ES-I3 (cell line): Measurements from ENCODE around the gene UBE2U.

Experiments
- H3K36me3 ChIP-seq: 2 replicates; pipeline ENCODE4 v1.6.1; 2013; ENCODE audit warnings: mild to moderate bottlenecking, low read length, control low read depth, moderate library complexity; ENCODE audit not compliant: insufficient read depth
- H3K4me1 ChIP-seq: 2 replicates; pipeline ENCODE4 v1.6.1; 2013; ENCODE audit warnings: mild to moderate bottlenecking, control low read depth, low read length; ENCODE audit not compliant: insufficient read depth
- H3K9ac ChIP-seq: 2 replicates; pipeline ENCODE4 v1.6.1; 2013; ENCODE audit warnings: low read depth, mild to moderate bottlenecking, low read length, moderate library complexity
- H3K9me3 ChIP-seq: 2 replicates; pipeline ENCODE4 v1.6.1; 2013; ENCODE audit warnings: mild to moderate bottlenecking, low read length, moderate library complexity; ENCODE audit not compliant: control insufficient read depth, insufficient read depth

UBE2U gene, protein sequence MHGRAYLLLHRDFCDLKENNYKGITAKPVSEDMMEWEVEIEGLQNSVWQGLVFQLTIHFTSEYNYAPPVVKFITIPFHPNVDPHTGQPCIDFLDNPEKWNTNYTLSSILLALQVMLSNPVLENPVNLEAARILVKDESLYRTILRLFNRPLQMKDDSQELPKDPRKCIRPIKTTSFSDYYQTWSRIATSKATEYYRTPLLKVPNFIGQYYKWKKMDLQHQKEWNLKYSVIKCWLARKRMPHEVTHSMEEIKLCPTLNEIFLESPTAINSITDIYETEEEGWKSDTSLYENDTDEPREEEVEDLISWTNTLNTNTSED

DNA sequence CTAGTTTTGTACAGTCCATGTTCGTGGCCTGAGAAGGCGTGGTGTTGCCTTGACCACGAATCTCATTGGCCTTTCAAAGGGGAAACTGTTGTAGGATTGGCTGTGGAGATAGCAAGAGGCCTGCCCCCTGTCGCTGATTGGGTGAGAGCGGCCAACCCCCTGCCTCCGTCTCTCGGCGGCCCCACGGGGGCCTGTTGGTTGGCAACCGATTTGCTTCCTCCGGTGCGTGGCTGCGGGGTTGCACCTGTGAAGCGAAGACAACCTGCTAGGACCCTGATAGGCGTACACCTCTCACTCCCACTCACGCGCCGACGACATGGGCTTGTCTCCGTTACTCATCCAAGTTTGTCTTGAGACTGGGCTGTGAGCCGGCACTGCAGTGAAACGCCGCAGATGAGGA lies at the start of gene UBE2U:
Gene UBE2U (plus strand): TSS at position 204 of the 400 bp plus-strand sequence. CDS start 428 bp downstream, outside the sequence.
- Histone ChIP-seq H3K9ac (no peak within 1 kb of the TSS), H3K9me3 (0 out of 2 replicates have a peak, but pooled peaks cover 2% of the 10 kb centered on the region), H3K36me3 (no peaks in the 10 kb centered on the region), H3K4me1 (no peaks in the 10 kb centered on the region)

DNA sequence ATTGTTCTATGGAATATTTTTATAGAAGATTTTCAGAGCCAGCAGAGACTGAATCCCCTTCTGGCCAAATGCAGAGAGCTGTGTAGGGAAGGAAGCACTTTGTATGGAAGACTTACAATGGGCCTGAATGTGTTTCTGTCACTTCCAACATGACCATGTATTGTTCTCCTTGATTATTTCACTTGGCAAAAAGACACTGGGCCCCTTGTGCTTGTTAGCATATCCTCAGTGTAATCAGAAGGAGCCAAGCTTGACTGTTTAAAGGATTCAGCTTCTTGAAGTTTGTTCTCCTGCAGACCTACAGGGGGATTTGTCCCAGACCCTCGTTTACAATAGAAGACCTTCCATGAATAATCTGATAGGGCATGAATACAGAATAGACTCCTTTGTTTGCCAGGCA lies 48.1 kb upstream of the UBE2U start:
- H3K9ac ChIP-seq = no peak overlapping the region

DNA sequence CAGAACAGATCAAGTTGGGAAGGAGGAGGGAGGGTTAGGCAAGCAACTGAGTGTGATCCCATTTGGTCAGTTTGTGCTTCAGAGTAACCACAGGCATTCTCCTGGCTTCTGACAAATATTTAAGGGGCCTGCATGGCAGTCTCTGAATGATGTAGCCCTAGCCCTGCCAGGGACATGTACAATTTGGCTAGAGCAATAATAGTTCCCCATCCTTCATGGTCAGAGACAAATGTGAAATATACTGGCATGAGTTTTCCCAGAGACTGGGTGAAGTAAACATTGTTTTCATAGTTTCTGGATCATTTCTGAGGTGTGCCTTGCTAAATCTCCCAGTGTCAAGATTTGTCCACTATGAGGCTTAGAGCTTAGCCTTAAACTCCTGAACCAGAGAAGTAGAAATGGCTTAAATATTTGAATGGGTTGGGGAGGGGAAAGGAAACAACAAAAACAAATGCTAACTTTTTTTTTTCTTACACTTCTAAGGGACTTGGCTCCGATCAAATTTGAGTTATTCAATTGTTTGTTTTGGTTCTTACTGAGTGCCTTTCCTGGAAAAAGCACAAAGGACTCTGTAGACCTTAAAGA lies 42.0 kb upstream of the UBE2U start:
- no peak overlapping the region for H3K9ac ChIP-seq
- peaks cover 4% of the 10 kb centered on the region; the same call in 1 of the 2 replicates for H3K4me1 ChIP-seq
- H3K36me3 ChIP-seq = peaks cover 3% of the 10 kb centered on the region
- no peaks in the 10 kb centered on the region for H3K9me3 ChIP-seq

More for the DNA sequence above, 48.1 kb upstream of the UBE2U start:
- H3K9me3 ChIP-seq = no peaks in the 10 kb centered on the region
- peaks cover 14% of the 10 kb centered on the region for H3K4me1 ChIP-seq
- H3K36me3 ChIP-seq = no peaks in the 10 kb centered on the region; the same call in 1 of the 2 replicates

DNA sequence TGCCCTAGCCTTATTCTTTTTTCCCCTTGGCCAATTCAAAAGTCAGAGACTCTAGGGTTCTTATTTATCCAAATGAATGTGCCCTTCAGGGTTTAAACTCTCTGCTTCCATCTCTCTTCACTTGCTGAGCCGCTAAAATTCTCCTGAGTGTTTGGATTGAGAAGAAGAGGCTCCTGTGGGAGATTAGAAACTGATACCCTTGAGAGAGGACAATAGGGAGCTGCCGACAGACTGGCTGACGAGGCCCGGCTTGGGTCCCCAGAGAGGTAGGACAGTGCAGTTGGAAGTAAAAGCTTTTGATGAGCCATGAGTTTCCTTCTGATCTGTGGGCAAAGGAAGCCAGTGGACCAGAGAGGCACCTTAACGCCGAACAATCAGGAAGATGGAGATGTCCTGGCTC lies 41.3 kb upstream of the UBE2U start:
- no peaks in the 10 kb centered on the region for H3K9me3 ChIP-seq
- H3K36me3 ChIP-seq = peaks cover 4% of the 10 kb centered on the region
- no peak overlapping the region for H3K9ac ChIP-seq
- peaks cover 4% of the 10 kb centered on the region; the same call in 1 of the 2 replicates for H3K4me1 ChIP-seq

DNA sequence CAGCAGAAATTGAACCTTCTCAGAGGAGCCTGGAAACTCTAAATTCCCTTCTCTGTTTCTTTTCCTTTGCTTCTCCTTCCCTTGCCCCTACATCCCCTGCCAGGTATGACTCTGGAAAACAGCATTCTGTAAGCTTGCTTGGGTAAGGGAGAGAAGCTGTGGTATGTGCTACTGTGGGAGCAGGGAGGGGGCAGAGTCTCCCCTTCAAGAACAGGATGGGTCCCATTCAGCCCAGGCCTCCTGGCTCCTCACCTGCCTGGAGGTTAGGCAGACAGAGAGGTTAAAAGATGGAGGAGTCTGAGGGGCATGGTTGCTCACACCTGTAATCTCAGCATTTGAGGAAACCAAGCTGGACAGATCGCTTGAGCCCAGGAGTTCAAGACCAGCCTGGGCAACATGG lies 40.6 kb upstream of the UBE2U start:
- peaks cover 4% of the 10 kb centered on the region; the same call in 1 of the 2 replicates for H3K4me1 ChIP-seq
- H3K36me3 ChIP-seq = peaks cover 9% of the 10 kb centered on the region
- no peak overlapping the region for H3K9ac ChIP-seq
- no peaks in the 10 kb centered on the region for H3K9me3 ChIP-seq

DNA sequence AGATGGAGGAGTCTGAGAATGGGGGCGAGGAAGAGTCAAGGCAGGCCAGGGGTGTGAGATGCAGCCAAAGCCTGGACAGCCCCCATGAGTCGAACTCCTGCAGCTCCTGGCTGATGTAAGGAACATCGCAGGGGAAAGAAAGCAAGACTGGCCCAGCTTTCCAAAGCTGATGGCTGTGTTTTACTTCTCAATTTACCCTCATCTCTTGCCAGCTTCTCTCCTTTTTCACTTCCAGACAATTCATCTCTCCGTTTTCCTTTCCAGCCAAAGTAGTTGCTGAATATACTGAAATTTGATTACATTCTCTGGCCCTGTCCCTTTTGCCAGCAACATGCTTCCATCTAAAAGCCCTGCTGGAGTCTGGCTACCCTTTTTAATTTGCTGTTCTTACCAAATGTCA lies 40.0 kb upstream of the UBE2U start:
- Histone ChIP-seq H3K36me3 (peaks cover 9% of the 10 kb centered on the region), H3K4me1 (peaks cover 4% of the 10 kb centered on the region; the same call in 1 of the 2 replicates), H3K9ac (no peak overlapping the region), H3K9me3 (no peaks in the 10 kb centered on the region)

DNA sequence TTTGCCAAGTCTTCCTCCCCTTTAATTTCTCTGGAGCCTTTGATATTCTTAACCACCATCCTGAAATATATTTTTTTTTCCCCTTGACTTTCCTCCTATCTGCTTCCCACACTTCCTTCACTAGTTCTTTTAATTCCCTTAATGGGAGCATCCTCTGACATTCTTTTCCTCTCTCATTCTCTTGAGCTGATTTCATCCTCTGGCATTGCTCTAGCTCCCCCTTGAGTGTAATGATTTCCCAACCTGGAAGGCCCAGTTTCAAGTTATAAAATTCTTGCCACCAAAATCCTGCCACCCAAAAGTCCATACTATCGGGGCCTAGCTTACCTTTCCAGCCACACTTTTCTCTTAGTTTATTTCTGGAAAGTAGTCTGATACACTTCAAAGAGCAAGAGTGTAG lies 39.5 kb upstream of the UBE2U start:
- Histone ChIP-seq H3K36me3 (peaks cover 9% of the 10 kb centered on the region), H3K9me3 (peaks cover 3% of the 10 kb centered on the region; the same call in 1 of the 2 replicates), H3K9ac (no peak overlapping the region), H3K4me1 (peaks cover 4% of the 10 kb centered on the region; the same call in 1 of the 2 replicates)

DNA sequence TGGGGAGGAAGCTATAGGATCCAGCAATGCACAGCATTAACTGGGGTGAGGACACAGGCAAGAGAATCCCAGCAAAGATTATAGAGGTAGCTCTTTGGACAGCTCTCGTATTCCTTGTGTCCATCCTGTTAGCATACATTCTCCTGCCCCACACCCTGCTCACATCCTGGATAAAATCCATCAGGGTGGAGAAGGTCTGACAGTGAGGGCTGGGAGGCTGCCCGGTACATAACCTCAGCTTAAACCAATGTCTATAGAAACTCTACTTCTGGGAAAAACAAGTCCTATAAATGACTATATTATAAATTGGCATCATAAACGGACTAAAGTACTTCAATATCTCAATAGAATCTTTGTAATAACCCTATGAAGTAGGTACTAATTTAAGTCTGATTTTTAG lies 36.8 kb upstream of the UBE2U start:
- peaks cover 7% of the 10 kb centered on the region; the same call in 1 of the 2 replicates for H3K9me3 ChIP-seq
- H3K9ac ChIP-seq = no peak overlapping the region
- H3K36me3 ChIP-seq = peaks cover 6% of the 10 kb centered on the region; the same call in 1 of the 2 replicates
- H3K4me1 ChIP-seq = peaks cover 8% of the 10 kb centered on the region

DNA sequence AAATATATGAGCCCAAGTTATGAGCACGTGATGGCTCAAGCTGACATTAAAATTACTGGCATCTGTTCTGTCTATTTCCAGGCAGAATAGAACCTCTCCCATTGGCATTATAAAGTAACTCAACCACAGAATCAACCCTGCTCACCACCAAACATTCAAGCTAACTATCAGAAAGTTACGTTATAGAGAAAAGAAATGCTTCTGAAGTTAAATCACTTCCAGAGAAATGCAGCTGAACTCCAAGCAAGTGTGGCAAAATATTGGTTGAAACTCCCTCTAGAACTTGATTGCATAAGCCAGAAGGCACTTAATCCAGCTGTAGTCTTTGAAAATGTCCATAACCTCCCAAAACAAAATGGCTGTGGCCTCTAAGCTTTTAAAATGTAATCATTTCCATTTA lies 36.2 kb upstream of the UBE2U start:
- peaks cover 6% of the 10 kb centered on the region; the same call in 1 of the 2 replicates for H3K36me3 ChIP-seq
- peaks cover 7% of the 10 kb centered on the region; the same call in 1 of the 2 replicates for H3K9me3 ChIP-seq
- peaks cover 12% of the 10 kb centered on the region for H3K4me1 ChIP-seq
- no peak overlapping the region for H3K9ac ChIP-seq

DNA sequence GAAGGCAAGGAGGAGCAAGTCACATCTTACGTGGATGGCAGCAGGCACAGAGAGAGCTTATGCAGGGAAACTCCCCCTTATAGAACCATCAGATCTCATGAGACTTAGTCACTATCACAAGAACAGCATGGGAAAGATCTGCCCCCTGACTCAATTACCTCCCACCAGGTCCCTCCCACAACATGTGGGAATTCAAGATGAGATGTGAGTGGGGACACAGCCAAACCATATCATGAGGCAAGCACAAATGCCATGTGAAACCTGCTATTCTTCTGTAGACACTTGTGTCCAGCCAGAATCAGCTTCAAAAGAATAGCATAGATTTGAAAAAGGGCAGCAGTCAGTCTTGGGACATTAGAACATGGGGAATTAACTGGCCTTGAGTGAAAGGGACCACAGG lies 32.2 kb upstream of the UBE2U start:
- Histone ChIP-seq H3K9me3 (peaks cover 7% of the 10 kb centered on the region; the same call in 1 of the 2 replicates), H3K36me3 (peaks cover 6% of the 10 kb centered on the region; the same call in 1 of the 2 replicates), H3K4me1 (peaks cover 14% of the 10 kb centered on the region), H3K9ac (no peak overlapping the region)

DNA sequence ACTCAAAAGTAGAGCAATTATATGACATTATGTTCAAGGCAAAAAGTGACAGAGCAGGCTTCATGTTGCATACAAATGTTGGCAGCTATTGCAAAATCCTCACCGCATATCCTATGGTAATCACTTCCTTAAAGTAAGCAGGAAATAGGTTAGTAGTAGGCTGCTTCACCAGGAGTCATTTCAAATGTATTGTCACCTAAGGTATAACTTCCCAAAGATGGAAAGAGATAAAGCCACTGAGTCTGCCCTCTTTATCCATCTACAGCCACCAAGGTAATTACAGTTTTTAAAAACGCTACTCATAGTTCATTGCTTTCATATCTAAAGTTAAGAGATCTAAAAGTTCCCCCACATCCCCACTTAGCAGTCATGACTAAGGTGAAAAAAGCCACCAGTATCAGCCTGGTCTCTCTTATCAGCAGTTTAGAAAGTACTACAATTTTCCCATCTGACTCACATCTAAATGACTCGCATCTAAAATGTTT lies 31.6 kb upstream of the UBE2U start:
- peaks cover 7% of the 10 kb centered on the region; the same call in 1 of the 2 replicates for H3K9me3 ChIP-seq
- peaks cover 19% of the 10 kb centered on the region for H3K4me1 ChIP-seq
- peaks cover 6% of the 10 kb centered on the region; the same call in 1 of the 2 replicates for H3K36me3 ChIP-seq
- H3K9ac ChIP-seq = no peak overlapping the region

DNA sequence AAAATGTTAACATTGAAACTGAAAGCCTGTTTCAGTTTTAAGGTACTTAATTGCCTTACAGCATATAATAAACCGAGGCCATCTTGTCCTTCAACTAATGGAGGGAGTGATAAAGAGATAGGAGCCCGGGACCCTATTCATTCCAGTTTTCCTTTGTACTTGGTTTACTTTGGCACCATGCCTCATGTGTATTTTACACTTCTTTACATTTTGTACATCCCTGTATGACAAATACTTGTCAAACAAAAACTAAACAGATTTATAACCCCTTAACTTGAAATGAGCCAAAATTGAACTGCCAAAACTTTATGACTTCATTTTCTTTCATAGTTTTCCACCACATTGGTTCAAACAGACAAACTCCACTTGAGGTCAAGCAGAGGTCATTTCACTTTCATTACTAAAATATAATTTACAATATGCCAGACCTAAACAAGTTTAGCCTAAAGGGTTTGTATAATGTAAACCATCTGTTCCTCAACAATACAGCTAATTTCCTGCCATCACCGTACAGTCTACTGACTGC lies 30.9 kb upstream of the UBE2U start:
- no peak overlapping the region for H3K9ac ChIP-seq
- H3K9me3 ChIP-seq = peaks cover 7% of the 10 kb centered on the region; the same call in 1 of the 2 replicates
- peaks cover 20% of the 10 kb centered on the region for H3K4me1 ChIP-seq
- peaks cover 1% of the 10 kb centered on the region; the same call in 1 of the 2 replicates for H3K36me3 ChIP-seq

DNA sequence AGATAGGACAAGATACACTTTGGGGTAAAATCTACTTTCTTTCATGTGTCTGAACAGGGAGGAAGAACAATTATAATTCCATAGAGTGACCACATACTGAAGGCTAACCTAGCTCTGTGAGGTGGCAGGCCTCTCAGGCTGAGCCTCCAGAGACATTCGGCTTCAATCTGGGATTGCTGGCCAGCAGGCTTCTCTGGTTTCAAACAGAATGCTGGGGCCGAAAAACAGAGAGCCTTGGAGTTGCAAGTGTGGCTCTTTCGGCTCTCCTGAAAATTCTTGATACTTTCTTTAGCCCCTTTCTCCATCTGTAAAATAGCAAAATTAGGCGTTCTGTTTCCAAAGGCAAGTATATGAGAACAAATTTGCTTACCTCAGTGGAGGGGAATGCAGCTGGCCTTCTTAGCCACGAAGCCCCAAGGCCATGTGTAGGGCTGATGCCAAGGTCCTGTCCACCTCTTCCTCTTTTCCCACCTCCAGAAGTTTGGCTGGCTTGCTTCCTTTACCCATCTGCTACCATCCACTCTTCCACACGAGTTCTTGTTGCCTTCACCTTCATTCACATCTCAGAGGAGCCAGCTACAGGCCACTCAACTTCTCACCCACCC lies 30.0 kb upstream of the UBE2U start:
- Histone ChIP-seq H3K9ac (no peak overlapping the region), H3K4me1 (peaks cover 20% of the 10 kb centered on the region), H3K36me3 (no peaks in the 10 kb centered on the region; the same call in 1 of the 2 replicates), H3K9me3 (peaks cover 7% of the 10 kb centered on the region; the same call in 1 of the 2 replicates)

DNA sequence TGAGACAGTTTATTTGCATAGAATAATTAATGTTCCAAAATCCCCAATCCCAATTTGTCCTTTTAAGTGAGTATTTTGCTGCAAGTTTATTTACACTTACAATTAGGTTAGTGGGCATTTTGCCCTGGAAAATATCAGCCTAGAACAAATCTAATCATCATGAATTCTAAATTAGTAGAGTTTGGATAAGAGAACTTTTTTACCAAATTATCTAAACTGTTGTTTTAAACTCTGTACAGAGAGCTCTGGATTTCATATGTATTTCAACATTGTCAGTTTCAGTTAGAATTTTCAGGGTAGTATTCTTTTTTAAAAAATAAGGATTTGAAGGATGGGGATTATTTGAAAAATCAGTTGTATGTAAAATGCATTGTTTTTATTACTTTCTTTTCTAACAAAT lies 27.8 kb upstream of the UBE2U start:
- Histone ChIP-seq H3K9ac (no peak overlapping the region), H3K36me3 (no peaks in the 10 kb centered on the region), H3K9me3 (no peaks in the 10 kb centered on the region), H3K4me1 (peaks cover 20% of the 10 kb centered on the region)
